Hepatocyte (in vitro differentiated cells): ENCODE results near the gene S100A8.

Experiments
- EZH2 ChIP-seq: fragments of 200-600 bp; sonication (generic); IDR thresholded peaks from 2 replicates; pipeline ENCODE4 v1.6.1; 2016; ENCODE audit warnings: antibody characterized with exemption, mild to moderate bottlenecking, borderline replicate concordance
- EZH2phosphoT487 ChIP-seq: fragments of 200-600 bp; sonication (generic); IDR thresholded peaks from one replicate; pipeline ENCODE4 v1.6.1; 2018; ENCODE audit warnings: antibody characterized with exemption, mild to moderate bottlenecking, low read depth, moderate library complexity; ENCODE audit not compliant: unreplicated experiment, severe bottlenecking
- TF ChIP-seq, protein P1 (sequence below): fragments of 200-600 bp; sonication (generic); IDR thresholded peaks from 2 replicates; pipeline ENCODE4 v1.5.1; 2016; ENCODE audit warnings: antibody characterized with exemption, mild to moderate bottlenecking; ENCODE audit not compliant: poor library complexity

DNA sequence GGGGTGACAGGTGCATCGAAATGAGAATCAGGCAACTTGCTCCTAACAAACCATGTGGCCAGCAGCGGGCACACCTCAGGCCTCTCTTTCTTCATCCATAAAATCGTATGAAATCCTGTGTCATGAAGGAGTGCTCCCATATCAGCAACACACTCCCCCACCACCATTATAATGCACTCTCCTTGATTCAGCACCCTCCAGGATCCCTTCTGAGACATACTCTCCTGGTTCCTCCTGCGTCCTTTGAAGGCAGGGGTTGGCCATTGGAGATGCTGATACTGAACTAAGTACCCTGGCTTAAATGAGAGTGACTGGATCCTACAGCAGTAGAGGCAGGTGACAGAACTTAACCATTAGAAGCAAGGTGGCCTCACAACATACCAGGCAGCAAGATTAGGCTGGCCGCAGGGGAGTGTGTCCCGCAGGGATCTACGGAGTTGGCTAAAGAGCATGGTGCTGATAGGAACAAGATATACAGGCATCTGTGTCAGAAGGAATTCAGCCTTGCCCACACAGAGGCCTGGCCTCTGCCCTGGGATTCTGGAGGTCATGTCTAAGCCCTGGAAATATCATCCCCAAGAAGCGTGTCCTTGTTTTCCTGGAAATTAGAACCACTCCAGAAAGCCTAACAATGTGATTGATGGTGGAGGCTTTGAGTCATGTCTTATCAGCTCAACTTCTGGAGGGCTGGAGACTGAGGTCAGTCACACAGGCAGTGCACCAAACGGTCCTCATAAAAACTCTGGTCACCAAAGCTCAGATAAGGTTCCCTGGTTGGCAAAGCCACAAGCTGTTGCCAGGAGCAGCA, 42.2 kb upstream of the S100A8 start:
- TF ChIP-seq EZH2 (no peak), EZH2phosphoT487 (no peak)
- TF ChIP-seq, protein P1, sequence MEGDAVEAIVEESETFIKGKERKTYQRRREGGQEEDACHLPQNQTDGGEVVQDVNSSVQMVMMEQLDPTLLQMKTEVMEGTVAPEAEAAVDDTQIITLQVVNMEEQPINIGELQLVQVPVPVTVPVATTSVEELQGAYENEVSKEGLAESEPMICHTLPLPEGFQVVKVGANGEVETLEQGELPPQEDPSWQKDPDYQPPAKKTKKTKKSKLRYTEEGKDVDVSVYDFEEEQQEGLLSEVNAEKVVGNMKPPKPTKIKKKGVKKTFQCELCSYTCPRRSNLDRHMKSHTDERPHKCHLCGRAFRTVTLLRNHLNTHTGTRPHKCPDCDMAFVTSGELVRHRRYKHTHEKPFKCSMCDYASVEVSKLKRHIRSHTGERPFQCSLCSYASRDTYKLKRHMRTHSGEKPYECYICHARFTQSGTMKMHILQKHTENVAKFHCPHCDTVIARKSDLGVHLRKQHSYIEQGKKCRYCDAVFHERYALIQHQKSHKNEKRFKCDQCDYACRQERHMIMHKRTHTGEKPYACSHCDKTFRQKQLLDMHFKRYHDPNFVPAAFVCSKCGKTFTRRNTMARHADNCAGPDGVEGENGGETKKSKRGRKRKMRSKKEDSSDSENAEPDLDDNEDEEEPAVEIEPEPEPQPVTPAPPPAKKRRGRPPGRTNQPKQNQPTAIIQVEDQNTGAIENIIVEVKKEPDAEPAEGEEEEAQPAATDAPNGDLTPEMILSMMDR: no peak
